AG09319 (cell line): ENCODE data around the gene HOXB3.

ENCODE experiments used
- DNase-seq: peaks from one replicate; pipeline ENCODE4 v3.0.0-alpha.2; 2010; ENCODE audit warnings: low read depth; ENCODE audit errors: extremely low read depth
- TF ChIP-seq, protein P1 (sequence below): IDR thresholded peaks from 2 replicates; pipeline ENCODE4 v1.5.1; 2011; ENCODE audit warnings: low read depth, mild to moderate bottlenecking, inconsistent platforms, low read length, moderate library complexity

The HOXB3 gene

DNA sequence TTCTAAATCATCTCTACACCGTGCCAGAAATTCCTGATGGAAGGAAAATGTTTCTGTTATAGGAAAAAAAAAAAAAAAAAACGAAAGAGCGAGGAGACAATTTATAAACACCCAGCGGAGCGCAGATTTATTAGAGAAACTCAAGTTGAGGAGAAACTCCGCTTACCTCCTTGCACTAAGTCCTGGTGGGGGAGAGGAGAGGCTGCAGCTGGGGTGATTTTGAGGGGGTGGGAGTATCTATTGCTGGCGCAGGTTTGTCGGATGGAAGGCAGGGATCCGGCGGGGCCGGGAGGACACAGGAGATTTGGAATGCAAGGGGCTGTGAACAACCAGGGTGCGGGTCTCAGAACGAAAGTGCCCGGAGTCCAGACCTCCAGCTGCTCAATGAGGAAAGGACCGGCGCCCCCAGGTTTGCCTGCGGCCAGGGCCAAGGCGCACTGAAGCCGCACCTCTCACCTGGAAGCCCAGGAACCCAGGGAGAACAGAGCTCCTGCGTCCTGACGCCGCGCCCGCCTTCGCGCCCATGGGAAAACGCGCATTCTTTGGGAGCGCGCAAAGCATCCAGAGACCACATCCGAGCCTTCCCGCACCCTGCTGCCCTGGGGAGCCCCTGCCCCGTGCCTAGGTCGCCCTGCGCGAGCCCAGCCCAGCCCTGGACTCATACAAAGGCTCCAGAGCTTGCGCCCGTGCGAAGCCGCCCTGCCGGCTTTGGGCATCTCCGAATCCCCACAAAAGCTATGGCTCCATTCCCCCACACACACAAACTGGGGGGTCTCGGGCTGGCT lies 27.6 kb upstream of the HOXB3 start:
- TF ChIP-seq, protein P1, sequence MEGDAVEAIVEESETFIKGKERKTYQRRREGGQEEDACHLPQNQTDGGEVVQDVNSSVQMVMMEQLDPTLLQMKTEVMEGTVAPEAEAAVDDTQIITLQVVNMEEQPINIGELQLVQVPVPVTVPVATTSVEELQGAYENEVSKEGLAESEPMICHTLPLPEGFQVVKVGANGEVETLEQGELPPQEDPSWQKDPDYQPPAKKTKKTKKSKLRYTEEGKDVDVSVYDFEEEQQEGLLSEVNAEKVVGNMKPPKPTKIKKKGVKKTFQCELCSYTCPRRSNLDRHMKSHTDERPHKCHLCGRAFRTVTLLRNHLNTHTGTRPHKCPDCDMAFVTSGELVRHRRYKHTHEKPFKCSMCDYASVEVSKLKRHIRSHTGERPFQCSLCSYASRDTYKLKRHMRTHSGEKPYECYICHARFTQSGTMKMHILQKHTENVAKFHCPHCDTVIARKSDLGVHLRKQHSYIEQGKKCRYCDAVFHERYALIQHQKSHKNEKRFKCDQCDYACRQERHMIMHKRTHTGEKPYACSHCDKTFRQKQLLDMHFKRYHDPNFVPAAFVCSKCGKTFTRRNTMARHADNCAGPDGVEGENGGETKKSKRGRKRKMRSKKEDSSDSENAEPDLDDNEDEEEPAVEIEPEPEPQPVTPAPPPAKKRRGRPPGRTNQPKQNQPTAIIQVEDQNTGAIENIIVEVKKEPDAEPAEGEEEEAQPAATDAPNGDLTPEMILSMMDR: no peak
- DNase-seq: no peak

DNA sequence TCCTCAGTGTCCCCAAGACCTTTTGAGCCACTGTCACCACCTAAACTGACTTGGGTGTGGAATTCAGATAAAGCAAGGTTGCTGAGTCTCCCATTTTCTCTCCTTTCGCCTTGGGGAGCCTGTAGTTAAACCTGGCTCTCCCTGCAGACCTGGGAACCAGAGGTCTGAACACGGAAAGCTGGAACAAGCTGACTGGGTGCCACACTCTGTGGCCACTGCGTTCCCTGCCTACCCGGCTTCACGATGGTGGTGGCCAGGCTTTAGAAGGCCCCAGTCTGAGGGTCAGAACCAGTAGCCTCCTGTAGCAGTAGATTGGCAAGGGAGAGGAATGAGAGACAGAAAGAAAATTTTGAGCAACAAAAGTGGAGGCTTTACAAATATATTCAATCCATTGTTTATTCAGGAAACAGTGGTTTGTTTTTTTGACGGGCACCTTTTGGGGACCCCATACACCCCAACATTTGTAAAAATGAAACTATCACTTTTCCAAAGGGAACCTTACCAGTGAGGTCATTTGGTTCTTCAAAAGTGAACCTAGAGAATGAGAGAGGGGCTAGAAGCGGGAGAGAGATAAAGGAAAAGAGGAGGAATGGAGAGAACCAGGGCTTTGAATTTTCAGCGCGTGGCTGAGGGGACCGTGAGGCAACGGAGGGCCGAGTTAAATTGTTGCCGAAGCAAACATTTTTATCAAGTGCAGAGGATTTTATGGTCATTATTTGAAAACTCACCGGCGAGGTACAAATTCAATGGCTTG lies 26.9 kb upstream of the HOXB3 start:
- TF ChIP-seq, protein P1: no peak

DNA sequence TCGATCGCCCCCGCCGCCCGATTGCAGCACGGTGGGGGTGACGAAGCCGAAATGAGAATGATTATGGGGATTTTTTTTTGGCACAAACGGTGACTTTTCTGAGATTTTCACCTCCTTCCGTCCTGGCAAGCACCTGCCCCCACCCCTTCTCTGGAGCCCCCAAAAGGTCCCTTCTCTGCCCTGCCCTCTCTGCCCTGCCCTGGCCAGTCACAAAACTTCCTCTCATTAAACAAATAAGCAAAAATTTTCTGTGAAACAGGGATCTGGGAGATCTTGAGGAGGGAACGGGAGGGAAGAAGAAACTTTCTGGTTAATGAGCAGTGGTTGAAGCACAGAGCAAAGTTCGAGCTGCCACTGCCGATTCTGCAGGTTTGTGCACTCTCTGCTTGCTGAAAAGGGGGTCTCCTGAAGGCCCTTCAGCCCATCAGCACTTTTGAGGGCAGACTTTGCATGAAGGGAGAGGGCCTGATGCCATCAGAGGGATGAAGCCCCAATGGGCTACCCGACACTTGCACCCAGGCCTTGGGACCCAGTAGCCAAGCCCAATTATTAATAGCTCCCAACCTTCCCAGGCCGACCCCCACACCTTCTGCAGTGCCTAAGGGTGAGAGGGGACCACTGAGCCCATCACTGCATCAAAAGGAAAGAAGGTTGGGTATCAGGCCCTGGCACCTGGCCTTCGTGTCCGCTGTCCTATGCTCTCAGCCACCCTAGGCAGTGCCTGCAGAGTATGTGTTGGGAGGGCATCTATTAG lies 26.1 kb upstream of the HOXB3 start:
- no peak for DNase-seq
- TF ChIP-seq, protein P1: no peak

More for the DNA sequence above, 26.9 kb upstream of the HOXB3 start:
- no peak for DNase-seq

DNA sequence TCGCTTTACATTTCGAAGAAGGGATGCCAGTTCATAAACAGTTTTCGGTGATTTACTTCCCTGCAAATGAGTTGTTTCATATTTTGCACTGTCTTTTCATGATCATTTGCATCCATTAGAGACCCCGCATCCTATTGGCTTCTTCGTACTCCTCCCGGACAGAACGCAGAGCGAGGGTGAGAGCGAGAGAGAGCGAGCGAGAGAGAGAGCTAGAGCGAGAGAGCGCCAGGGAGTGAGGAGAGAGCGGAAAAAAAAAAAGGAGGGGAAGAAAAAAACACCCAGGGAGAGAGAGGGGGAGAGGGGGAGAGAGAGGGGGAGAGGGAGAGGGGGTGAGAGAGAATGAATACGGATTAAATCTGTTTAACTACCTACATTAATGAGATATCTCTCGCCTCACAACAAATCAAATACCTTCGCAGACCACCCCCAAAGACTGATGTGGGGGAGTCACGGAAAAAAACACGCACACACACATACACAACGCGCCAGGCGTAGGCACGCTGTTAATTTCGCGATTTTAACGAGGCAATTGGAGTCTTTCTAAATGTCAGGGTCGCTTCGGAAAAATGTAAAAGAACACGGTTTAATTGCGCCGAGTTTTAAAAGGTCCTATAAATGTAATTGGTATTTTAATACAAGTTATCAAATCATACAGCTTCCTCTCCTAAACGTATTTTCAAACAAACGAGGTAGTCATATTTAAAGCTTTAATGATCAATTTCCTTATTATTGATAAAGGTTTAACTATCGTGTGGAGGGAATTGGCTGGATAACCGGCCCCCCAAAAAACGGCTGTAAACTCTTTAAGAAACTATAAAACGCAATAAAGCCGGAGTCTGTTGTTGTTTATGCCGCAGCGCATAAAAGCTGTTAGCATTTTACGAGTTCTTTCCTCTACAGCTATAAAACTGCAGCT lies 25.3 kb upstream of the HOXB3 start, which contains the start of gene HOXB8:
Gene HOXB8 (minus strand): TSS at position 246 of the 916 bp plus-strand sequence. CDS start 588 bp downstream, outside the sequence.
- no peak for DNase-seq
- TF ChIP-seq, protein P1: no peak

DNA sequence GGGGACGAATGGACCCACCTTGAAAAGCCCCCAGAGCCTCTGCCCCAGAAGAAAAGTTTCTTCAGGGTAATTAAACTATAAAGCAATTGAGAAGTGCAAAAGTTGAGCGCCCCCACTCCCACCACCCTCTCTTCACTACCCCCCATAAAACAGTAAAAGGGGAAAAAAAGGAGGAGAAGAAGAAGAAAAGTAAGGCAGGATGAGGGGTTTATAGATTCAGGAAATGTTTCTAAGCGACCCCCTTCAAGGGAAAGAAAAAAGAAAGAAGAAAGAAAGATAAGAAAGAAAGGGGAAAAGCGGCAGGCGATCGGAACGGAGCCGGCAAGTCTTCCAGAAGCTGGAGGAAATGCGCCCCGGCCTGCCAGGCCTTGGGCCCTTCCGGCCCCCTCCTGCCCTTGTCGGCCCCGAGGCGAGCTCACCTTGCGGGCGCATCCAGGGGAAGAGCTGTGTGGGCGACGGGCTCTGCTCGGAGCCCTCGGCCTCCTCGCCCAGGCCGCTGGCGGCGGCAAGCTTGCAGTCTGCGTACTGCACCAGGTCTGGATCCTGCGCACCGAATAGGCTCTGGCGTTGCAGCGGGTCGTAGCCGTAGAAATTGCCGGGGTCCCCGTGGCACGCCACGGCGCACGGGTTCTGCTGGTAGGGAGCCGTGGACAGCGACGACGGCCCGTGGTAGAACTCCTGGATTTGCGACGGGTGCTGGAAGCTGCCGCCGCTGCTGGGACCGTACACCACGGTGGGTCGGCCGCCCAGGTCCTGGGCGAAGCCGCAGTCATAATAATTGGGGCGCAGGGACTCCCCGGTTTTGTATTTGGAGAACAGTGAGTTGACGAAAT lies 24.0 kb upstream of the HOXB3 start:
- DNase-seq: no peak

More for the DNA sequence above, 24.0 kb upstream of the HOXB3 start:
- TF ChIP-seq, protein P1: no peak
